Limb (tissue), 2 donors: ENCODE data around the gene IFNL4.

ENCODE experiments used
- DNase-seq, 2 donors: peaks; one replicate each; pipeline ENCODE4 v3.0.0-alpha.2; 2016; ENCODE audit errors: extremely low spot score in 2 of 2

IFNL4 gene

GRCh38 chr19:39196320-39196719 lies 52.3 kb downstream of the IFNL4 start:
- DNase-seq = no peak
